ENCODE data around the gene SPATA4. TPM values are rescaled to one million over a fixed set of nuclear protein-coding genes. Genes with fewer than 3 reads are reported as not detected.

Gene SPATA4
- not detected for total RNA-seq

DNA sequence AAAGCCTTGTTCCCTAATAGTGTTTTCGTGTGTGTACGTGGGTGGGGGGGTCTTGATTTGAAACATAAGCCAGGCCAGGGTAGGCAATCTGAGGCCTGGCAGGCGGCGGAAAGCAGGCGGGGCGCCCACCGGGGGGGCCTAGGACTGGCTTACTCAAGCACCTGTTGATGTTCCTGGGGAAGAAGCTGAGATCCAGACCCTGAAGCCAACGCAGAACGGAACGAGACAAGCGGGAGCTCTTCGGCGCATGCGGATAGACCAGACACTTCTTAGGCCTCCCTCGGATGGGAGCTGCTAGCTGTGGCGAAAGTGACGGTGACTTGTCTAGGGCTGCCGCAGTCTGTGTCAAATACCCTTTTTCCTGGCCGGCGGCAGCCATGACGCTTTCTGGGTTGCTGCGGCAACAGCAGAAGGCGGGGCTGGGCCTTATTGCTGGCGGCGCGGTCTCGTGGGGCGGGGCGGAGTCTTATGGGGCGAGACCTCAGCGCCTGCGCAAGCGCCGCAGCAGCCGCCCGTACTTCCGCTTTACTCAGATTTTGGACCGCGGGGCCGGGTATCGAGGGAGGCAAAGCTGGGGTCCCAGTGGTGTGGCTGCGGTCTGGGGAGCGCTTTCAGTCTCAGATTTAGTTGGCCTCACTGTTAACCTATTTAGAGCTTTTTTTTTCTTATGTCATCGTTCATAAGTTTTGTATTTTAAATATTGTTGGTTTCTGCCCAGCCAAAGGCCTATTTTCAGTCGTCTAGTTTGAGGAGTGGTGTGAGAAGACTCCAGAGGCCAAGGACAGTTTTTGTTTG lies at the start of gene SPATA4:
SPATA4 (minus strand) TSS at position 402 of the 795 bp plus-strand sequence; CDS start at position 379, 23 bp downstream.
- Mint-ChIP-seq H3K27me3 (peaks cover 37% of the 10 kb centered on the region), H3K4me3 (peak within 1 kb of the TSS; percentile 71), H3K27ac (peak within 1 kb of the TSS; percentile 75), H3K9me3 (no peaks in the 10 kb centered on the region), H3K36me3 (ENCODE audit: low read depth) (peaks cover 3% of the 10 kb centered on the region), H3K4me1 (ENCODE audit: low read depth) (peaks cover 29% of the 10 kb centered on the region)
- CTCF ChIA-PET: interaction anchor here (0.9 kb wide), 1 partner anchor 188 kb away, joined by 3 read pairs; no protein-coding TSS in a partner anchor
- TF ChIP-seq, protein P1, sequence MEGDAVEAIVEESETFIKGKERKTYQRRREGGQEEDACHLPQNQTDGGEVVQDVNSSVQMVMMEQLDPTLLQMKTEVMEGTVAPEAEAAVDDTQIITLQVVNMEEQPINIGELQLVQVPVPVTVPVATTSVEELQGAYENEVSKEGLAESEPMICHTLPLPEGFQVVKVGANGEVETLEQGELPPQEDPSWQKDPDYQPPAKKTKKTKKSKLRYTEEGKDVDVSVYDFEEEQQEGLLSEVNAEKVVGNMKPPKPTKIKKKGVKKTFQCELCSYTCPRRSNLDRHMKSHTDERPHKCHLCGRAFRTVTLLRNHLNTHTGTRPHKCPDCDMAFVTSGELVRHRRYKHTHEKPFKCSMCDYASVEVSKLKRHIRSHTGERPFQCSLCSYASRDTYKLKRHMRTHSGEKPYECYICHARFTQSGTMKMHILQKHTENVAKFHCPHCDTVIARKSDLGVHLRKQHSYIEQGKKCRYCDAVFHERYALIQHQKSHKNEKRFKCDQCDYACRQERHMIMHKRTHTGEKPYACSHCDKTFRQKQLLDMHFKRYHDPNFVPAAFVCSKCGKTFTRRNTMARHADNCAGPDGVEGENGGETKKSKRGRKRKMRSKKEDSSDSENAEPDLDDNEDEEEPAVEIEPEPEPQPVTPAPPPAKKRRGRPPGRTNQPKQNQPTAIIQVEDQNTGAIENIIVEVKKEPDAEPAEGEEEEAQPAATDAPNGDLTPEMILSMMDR (IDR thresholded peaks at IDR 0.05): no peak
- POLR2A ChIA-PET: no interaction called here
- DNase-seq (peak; percentile 97), ATAC-seq (peak; percentile 92)
- intact Hi-C loops (cut with micrococcal nuclease): loop anchor here (5.0 kb wide), 1 partner anchor 122 kb away; the partner anchor contains the start of gene SPCS3

DNA sequence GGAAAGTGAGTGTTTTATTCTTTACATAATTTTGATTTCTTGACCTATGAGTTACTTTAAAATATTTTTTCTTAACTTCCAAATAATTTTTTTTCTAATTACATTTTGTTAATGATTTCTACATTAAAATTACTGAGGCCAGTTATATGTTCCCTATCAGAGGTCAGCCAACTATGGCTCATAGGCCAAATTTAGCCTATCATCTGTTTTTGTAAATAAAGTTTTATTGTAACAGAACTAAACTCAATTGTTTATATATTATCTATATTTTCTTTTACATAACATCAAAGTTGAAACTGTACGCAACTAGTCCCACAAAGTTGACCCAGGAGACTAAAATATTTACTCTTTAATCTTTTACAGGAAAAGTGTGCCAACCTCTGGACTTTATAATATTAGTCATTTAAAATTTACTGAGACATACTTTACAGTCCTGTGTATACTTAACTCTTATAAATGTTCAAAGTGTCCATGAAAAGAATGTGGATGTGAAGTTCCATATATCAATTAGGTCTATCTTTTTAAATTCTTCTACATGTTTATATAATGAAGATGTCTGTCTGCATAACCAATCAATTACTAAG lies 47.5 kb upstream of the SPATA4 start:
- DNase-seq: no peak
- Mint-ChIP-seq H3K4me1 (ENCODE audit: low read depth) (no peaks in the 10 kb centered on the region), H3K27ac (no peak overlapping the region), H3K36me3 (ENCODE audit: low read depth) (no peaks in the 10 kb centered on the region), H3K9me3 (no peaks in the 10 kb centered on the region), H3K27me3 (peaks cover 9% of the 10 kb centered on the region), H3K4me3 (no peak overlapping the region)
- intact Hi-C loops (cut with micrococcal nuclease): no loop called here
- TF ChIP-seq, protein P1 (IDR thresholded peaks at IDR 0.05): no peak
- ChIA-PET POLR2A (no interaction called here), CTCF (no interaction called here)
- no peak for ATAC-seq

DNA sequence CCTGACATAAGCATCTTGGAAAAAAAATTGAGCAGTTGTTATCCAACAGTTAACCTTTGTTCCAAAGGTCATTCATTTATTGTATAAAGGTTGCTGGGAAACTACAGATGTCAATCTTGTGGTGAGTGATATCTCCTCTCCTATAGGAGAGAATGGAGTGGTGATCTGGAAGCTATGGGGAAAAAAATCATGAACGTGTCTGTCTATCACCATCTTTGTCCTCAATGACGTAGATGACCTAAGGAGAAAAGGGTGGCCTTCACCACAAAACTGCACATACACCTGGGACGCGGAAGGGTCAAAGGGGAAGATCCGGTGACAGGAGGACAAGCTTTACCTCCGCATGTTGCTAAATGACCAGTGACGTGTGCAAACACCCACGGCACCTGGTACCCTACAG lies 46.3 kb upstream of the SPATA4 start:
- POLR2A ChIA-PET: no interaction called here
- intact Hi-C loops (cut with micrococcal nuclease): no loop called here

DNA sequence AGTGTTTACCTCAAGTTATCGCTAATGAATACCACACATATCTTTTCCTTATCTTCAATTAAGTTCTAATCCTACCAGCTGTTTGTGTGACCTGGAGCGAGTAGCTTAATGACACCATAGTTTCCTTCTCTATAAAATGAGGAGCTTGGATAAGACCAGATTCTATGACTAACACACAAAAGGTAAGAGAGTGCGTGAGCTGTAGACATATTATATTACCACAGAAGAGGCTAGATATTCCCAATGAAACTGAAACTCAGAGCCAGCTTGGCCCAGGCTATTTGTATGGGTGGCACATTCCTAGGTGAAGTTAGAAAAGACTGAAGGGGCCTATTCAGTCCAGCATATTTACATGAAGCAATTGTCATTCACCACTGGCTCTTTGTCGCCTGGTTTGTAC lies 43.4 kb upstream of the SPATA4 start:
- peaks cover 9% of the 10 kb centered on the region for H3K27me3 Mint-ChIP-seq
- ChIA-PET POLR2A (no interaction called here), CTCF (interaction anchor here (0.7 kb wide), 1 partner anchor 291 kb away, joined by 3 read pairs; no protein-coding TSS in a partner anchor)
- no peak for DNase-seq
- H3K36me3 Mint-ChIP-seq (ENCODE audit: low read depth): no peaks in the 10 kb centered on the region
- no peak overlapping the region for H3K27ac Mint-ChIP-seq
- no peaks in the 10 kb centered on the region for H3K4me1 Mint-ChIP-seq (ENCODE audit: low read depth)
- H3K4me3 Mint-ChIP-seq: no peak overlapping the region
- TF ChIP-seq, protein P1 (IDR thresholded peaks at IDR 0.05): no peak
- ATAC-seq: no peak
- no peaks in the 10 kb centered on the region for H3K9me3 Mint-ChIP-seq
- intact Hi-C loops (cut with micrococcal nuclease): no loop called here

More for the DNA sequence above, 46.3 kb upstream of the SPATA4 start:
- ATAC-seq (no peak), DNase-seq (no peak)
- no peaks in the 10 kb centered on the region for H3K36me3 Mint-ChIP-seq (ENCODE audit: low read depth)
- no peak overlapping the region for H3K27ac Mint-ChIP-seq
- TF ChIP-seq, protein P1 (IDR thresholded peaks at IDR 0.05): no peak
- no peak overlapping the region for H3K4me3 Mint-ChIP-seq
- peaks cover 14% of the 10 kb centered on the region for H3K27me3 Mint-ChIP-seq
- H3K9me3 Mint-ChIP-seq: no peaks in the 10 kb centered on the region
- H3K4me1 Mint-ChIP-seq (ENCODE audit: low read depth): no peaks in the 10 kb centered on the region
- CTCF ChIA-PET: no interaction called here

DNA sequence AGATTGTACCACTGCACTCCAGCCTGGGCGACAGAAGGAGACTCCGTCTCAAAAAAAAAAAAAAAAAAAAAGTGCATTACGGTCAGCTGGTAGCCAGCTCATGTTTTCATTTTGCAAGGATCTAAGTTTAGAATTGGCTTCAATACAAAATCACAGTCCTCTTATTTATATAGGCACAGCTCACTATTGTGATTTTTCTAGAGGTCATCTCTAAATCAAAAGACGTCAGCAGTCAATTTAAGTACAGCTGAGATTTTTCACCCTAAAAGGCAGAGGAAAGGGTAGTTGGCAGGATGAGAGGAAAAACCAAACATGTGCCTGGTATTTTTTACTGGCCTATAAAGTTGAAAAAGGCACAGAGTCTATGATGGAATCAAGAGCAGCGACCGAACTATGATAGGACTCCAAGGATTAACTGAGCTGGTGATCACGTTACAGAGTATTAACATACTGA lies 42.8 kb upstream of the SPATA4 start:
- no peaks in the 10 kb centered on the region for H3K4me1 Mint-ChIP-seq (ENCODE audit: low read depth)
- TF ChIP-seq, protein P1 (IDR thresholded peaks at IDR 0.05): no peak
- no peak overlapping the region for H3K27ac Mint-ChIP-seq
- no peak overlapping the region for H3K4me3 Mint-ChIP-seq
- no peaks in the 10 kb centered on the region for H3K9me3 Mint-ChIP-seq
- no peak for DNase-seq
- no peak for ATAC-seq
- no peaks in the 10 kb centered on the region for H3K36me3 Mint-ChIP-seq (ENCODE audit: low read depth)
- POLR2A ChIA-PET: interaction anchor here (0.6 kb wide), 1 partner anchor 51 kb away, joined by 3 read pairs; no protein-coding TSS in a partner anchor
- intact Hi-C loops (cut with micrococcal nuclease): no loop called here
- peaks cover 15% of the 10 kb centered on the region for H3K27me3 Mint-ChIP-seq
- CTCF ChIA-PET: interaction anchor here (0.9 kb wide), 1 partner anchor 18 kb away, joined by 3 read pairs; no protein-coding TSS in a partner anchor
